HG02588 (cell line): ENCODE results near the gene GPATCH8.
A peak's percentile ranks its signal among the peaks of the same experiment; 100 is the strongest.
"Not testable (repeated sequence)": the region's sequence is repeated elsewhere in the genome, so short reads cannot be mapped to it uniquely, and the experiment has no call there.

Experiments used
- ATAC-seq: cut with Tn5 transposase; IDR thresholded peaks from one replicate; pipeline ENCODE4 v1.9.1; 2021; ENCODE audit warnings: mild to moderate bottlenecking, moderate library complexity; ENCODE audit not compliant: unreplicated experiment

The GPATCH8 gene

DNA sequence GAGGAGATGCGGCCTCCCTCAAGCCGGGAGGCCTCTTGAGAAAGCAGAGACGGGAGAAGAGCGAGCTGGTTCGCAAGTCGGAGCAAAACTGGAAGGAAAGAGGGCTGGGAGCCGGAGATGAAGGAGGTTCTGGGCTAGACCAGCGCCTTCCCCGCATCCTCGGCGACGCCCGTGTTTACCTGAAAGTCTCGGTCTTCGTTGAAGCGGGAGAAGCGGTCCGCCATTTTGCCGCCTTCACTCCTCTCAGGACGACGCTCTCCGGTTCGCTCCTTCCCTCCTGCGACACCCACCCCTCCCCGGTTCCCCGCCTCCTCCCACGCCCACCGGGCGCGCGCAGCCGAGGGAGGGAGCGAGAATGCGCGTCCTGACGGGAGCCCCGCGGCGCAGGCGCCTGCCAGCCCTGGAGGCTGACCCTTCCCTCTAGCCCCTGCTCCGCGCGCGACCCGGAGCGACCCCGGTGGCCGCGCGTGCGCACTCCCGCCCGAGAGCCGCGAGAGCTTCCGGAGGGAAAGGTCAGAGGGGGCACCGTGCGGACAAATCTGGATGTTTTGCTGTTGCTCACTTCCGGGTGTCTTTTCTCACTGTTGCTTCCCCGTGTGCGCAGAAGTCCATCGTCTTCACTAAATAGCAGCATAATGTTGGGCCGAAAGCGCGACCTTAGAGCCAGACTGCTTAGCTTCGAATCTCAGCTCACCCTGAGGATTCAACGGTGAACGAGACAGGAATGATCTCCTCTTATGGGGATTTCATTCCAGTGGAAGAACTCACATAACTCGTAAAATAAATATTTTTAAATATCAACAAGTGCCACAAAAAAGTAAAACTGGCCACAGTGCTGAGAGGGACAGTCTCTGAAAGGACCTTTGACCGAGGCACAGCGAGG lies at the start of gene GPATCH8:
GPATCH8 (minus strand) TSS at position 260 of the 883 bp plus-strand sequence; CDS start at position 224, 36 bp downstream.
- ATAC-seq: peak; percentile 88

DNA sequence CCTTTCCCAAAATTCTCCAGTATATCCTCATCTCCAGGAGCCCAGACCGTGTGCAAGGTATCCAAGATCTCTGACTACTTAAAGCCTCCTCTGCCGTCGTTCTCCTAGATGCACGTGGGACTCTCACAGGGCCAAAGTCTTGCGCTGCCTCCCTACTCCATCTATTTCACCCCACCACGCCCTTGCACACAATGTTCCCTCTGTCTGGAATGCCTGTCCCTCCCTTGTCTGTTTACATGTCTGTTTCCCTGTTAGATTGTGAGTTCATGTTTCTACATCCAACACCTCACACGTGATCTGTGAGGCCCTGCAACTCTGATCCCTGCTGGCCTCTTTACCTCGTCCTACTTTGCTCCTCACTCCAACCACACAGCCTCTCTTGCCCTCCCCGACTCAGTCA lies 49.2 kb upstream of the GPATCH8 start:
- no peak for ATAC-seq

DNA sequence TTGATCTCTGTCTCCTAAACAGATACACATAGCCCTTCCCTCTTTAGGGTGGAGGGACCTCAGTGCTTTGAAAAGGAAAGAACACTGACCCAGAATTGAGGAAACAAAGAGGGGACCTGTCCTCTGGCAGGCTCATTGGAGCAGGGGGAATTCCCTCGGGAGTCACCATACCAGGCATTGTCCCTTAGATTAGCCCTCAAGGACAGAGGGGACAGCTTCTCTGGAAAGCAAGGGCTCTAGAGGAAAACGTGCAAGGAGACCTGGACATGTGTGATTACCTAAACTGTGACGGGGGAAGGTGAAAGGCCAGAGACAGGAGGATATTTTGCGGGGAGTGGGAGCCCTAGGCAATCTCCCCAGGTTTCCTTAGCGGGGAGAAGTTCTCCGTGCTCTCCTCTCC lies 46.5 kb upstream of the GPATCH8 start:
- no peak for ATAC-seq

GRCh38 chr17:44548376-44549230 lies 45.4 kb upstream of the GPATCH8 start:
- ATAC-seq: no peak

GRCh38 chr17:44547625-44548267 lies 44.5 kb upstream of the GPATCH8 start:
- ATAC-seq: no peak

DNA sequence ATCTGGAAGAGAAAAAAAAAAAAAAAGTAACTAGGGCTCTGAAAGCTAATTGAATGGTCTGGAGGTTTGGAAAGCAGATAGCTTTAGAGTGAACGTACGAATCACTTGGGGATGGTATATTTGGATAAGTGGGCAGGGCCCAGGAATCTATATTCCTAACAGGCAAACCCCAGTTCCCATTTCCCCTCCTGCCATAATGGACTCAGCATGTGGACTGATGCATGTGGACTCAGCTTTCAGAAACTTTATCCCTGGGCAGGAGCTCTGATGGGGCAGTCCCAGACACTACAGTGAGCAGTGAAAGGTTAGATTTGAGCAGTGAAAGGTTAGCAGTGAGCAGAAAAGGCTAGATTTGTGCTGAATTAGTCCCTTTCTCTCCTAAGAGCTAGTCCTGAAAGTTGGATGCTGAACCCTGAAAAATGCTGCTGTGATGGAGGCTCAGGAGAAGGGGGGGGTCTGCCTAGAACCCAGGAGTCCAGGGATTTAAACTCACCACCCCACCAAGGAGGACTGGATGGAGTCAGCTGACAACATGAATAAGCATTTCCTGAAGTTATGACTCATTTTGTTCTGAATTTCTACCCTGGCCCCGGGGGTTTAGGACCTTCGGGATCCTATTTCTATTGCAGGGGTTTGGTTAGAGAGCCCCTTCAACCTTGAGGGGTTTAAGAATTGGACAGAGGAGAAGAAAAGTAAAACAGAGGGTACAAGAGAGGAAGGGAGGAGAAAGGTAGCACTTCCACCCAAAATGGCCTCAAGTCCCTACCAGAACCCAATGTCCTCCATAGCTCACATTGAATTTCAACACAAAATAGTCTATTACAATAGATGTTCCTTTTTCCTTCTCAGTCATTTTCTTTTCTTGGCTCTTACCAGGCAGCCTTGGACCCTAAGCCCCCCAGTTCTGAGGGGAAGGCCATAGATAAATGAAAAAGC lies 43.7 kb upstream of the GPATCH8 start:
- ATAC-seq: no peak

DNA sequence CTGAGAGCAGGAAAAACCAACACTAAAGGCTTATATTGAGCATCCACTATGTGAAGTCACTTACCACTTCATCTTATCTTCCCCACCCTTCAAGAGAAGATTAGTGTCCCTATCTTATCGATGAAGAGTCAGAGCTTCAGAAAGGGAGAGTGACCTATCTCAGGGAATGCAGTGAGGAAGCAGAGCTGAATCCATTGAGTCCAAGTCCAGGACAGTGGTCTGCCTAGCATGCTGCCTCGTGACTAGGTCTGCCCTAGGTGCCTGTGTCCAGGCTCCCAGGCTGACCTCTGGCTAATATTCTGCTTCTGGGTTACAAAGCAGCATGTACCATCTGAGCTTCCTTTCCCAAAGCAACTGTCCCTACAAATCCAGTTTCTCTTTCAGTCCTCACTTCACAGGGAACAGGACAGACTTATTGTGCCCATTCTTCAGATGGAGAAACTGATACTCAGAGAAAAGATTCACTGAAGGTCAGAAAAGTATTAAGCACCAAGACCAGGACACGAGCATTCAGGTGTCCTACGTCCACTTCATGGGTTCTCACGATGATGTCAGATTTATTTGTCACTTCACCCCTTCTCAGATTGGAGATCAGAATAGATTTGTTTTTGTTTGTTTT lies 40.8 kb upstream of the GPATCH8 start:
- no peak for ATAC-seq

- no peak for ATAC-seq
Measured at GRCh38 chr17:44543213-44543904, 40.2 kb upstream of the GPATCH8 start.

DNA sequence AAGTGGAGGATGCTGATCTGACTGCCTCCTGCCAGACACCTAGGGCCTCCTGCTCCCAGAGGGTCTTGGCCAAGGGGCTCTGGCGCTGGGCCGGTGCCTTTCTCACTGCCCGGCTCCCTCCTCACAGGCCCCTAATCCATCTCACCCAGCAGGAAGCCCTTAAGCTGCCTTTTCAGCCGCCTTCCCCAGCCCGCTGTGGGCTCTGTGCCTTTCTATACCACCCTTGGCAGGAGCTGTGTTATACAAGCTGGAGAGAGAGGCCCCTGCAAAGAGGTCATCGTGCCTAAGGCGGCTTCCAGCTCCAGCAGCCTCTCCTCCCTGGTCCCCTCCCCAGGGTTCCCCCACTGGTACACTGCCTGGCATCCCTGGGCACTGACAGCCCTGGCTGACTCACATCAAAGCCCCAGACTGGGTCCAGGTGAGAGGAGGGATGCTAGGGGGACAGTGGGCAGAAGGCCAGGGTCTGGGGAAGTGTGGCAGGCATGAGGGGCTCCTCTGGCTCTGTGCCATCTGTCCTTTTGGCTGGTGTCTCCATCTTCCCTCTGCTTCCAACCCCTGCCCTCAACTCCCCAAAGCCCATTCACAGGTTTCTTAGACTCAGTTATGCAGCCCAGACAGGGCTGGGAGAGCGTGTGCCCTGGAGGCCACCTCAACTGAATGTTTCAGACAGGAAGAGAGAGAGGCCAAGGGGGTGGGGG lies 38.8 kb upstream of the GPATCH8 start:
- no peak for ATAC-seq

GRCh38 chr17:44540246-44541084 lies 37.3 kb upstream of the GPATCH8 start:
- ATAC-seq: no peak

DNA sequence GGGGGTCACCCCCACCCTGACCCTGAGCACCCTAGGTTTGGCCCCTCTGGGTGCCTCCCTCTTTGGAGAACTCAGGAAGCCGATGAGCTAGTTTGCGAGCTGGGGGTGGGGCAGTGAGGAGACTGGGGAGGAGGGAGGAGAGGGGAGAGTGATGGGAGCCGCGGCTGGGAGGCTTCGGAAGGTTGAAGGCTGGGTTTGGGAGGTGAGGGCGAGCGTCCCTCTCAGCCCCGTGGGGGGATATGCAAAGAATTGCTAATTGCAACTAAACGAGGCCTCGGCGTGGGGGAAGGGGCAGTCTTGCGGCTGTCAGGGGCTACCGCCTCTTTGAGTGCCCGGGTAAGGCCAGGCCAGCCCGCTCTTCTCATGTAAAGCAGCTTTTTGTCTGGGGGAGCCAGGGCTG lies 36.5 kb upstream of the GPATCH8 start:
- ATAC-seq: no peak

DNA sequence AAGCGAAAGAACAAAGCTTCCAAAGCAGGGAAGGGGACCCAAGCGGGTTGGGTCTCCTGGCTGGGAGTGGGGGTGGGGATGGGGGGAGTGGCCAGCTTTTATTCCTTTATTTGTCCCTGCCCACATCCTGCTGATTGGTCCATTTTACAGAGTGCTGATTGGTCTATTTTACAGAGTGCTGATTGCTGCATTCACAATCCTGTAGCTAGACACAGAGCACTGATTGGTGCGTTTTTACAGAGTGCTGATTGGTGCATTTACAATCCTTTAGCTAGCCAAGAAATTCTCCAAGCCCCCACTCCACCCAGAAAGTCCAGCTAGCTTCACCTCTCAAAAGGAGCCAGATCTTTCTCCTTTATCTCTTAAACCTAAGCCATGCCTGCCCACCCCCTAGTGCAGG lies 34.7 kb upstream of the GPATCH8 start:
- ATAC-seq: not testable (repeated sequence)

GRCh38 chr17:44536090-44536953 lies 33.1 kb upstream of the GPATCH8 start:
- no peak for ATAC-seq

- no peak for ATAC-seq
Measured at GRCh38 chr17:44533533-44534246, 30.5 kb upstream of the GPATCH8 start.

DNA sequence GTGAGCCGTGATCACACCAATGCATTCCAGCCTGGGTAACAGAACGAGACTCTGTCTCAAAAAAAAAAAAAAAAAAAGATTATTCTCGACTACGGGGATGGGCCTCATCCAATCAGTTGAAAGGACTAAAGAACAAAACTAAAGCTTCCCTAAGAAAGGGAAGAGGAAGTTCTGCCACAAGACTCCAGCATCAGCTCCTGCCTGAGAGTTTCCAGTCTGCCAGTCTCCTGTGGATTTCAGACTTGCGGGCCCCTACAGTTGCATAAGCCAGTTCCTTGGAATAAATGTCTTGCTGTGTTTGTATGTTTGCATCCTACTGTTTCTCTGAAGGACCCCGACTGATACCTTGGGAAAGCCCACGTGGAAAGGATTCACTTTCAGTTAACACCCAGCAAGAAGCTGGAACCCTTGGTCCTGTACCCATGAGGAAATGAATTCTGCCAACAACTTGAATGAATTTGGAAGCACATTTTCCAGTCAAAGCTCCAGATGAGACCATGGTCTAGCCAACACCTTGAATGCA lies 27.8 kb upstream of the GPATCH8 start:
- ATAC-seq: no peak

- no peak for ATAC-seq
Measured at GRCh38 chr17:44529864-44530263, 26.7 kb upstream of the GPATCH8 start.
